OCI-LY7 (cell line): ENCODE data around the gene SLAMF8. TPM values are rescaled to one million over a fixed set of nuclear protein-coding genes. Genes with fewer than 3 reads are reported as not detected.
A peak's percentile ranks its signal among the peaks of the same experiment; 100 is the strongest.

Experiments used
- BruUV-seq: library from RNA; stranded (reverse); fragments of 400-500 nt; replicated peaks from 2 replicates; lab custom pipeline; 2021; lab: Mats Ljungman, UMichigan
- CTCF ChIA-PET: fragments of 300-600 bp; sonication (Branson Sonifier 250); formaldehyde crosslinking; loops from one replicate; lab custom pipeline; 2022; ENCODE audit warnings: antibody characterized with exemption; ENCODE audit not compliant: unreplicated experiment; lab: Charles Lee
- POLR2A ChIA-PET: fragments of 300-600 bp; sonication (Branson Sonifier 250); formaldehyde crosslinking; loops from one replicate; lab custom pipeline; 2022; ENCODE audit warnings: antibody characterized with exemption; lab: Charles Lee
- DNase-seq: peaks from one replicate; pipeline ENCODE4 v3.0.0-alpha.2; 2015; ENCODE audit warnings: low spot score
- H2AFZ ChIP-seq: fragments of 200-600 bp; sonication (generic), shearing (Covaris generic); 2 replicates; pipeline ENCODE4 v1.6.1; 2014; ENCODE audit warnings: mild to moderate bottlenecking, antibody characterized with exemption, low read length, moderate library complexity
- H3K27ac ChIP-seq: fragments of 200-600 bp; sonication (generic); 2 replicates; pipeline ENCODE4 v1.5.1; 2014; ENCODE audit warnings: mixed run types, low read depth, mild to moderate bottlenecking, moderate library complexity, low read length, inconsistent platforms; ENCODE audit not compliant: poor library complexity, severe bottlenecking
- H3K36me3 ChIP-seq: fragments of 200-600 bp; sonication (generic); 2 replicates; pipeline ENCODE4 v1.6.1; 2014; ENCODE audit warnings: mild to moderate bottlenecking, antibody characterized with exemption, low read length, moderate library complexity, mixed read lengths; ENCODE audit not compliant: insufficient read depth
- H3K4me1 ChIP-seq: fragments of 200-600 bp; sonication (generic); 2 replicates; pipeline ENCODE4 v1.5.1; 2014; ENCODE audit warnings: mild to moderate bottlenecking, low read length; ENCODE audit not compliant: insufficient read depth, poor library complexity, severe bottlenecking
- H3K4me2 ChIP-seq: fragments of 200-600 bp; sonication (generic); 2 replicates; pipeline ENCODE4 v1.6.1; 2014; ENCODE audit warnings: mild to moderate bottlenecking, low read length
- H3K4me3 ChIP-seq: fragments of 200-600 bp; sonication (generic); 2 replicates; pipeline ENCODE4 v1.5.1; 2014; ENCODE audit warnings: mild to moderate bottlenecking, low read depth, low read length; ENCODE audit not compliant: poor library complexity, severe bottlenecking
- H3K79me2 ChIP-seq: fragments of 200-600 bp; sonication (generic); 2 replicates; pipeline ENCODE4 v1.6.1; 2016; ENCODE audit warnings: low read depth, mild to moderate bottlenecking, low read length, moderate library complexity, mixed read lengths; ENCODE audit not compliant: insufficient read depth
- H3K9me2 ChIP-seq: fragments of 200-600 bp; sonication (generic); 2 replicates; pipeline ENCODE4 v1.6.1; 2016; ENCODE audit warnings: mild to moderate bottlenecking, low read length, mixed read lengths; ENCODE audit not compliant: insufficient read depth
- H3K9me3 ChIP-seq: fragments of 200-600 bp; sonication (generic); 2 replicates; pipeline ENCODE4 v1.6.1; 2014; ENCODE audit warnings: mild to moderate bottlenecking, mixed run types, low read length, mixed read lengths
- H4K20me1 ChIP-seq: fragments of 200-600 bp; sonication (generic); 2 replicates; pipeline ENCODE4 v1.6.1; 2014; ENCODE audit warnings: mild to moderate bottlenecking, antibody characterized with exemption, low read length, moderate library complexity, mixed read lengths; ENCODE audit not compliant: insufficient read depth
- CTCF ChIP-seq: fragments of 200-600 bp; sonication (generic); conservative IDR thresholded peaks from 2 replicates; pipeline ENCODE4 v1.5.1; 2014; ENCODE audit warnings: mild to moderate bottlenecking, antibody characterized with exemption, low read length, moderate library complexity, mixed read lengths
- EZH2phosphoT487 ChIP-seq: fragments of 200-600 bp; sonication (generic); IDR thresholded peaks from 2 replicates; pipeline ENCODE4 v1.6.1; 2018; ENCODE audit warnings: low read depth, borderline replicate concordance, mild to moderate bottlenecking, mixed run types, antibody characterized with exemption, low read length, moderate library complexity, mixed read lengths
- intact Hi-C: fragments of 100-400 bp; cut with micrococcal nuclease; formaldehyde crosslinking; loops from one replicate; pipeline ENCODE4 v1.10.0; 2022; ENCODE audit not compliant: unreplicated experiment
- total RNA-seq, 2 experiments: library from RNA; depleted of rRNA in 1 of 2; stranded (reverse); fragments of >200 nt in 1 of 2; shearing (Covaris generic) in 1 of 2; gene quantifications; 2 replicates each; pipeline ENCODE4 v1.2.3, GENCODE V29; 2014 to 2022

The SLAMF8 gene
- total RNA-seq, 2 experiments from 2014 or later: not detected

GRCh38 chr1:159835862-159836525 is 9.3 kb downstream of the SLAMF8 start:
- intact Hi-C loops: no loop called here
- H2AFZ ChIP-seq: no peak overlapping the region
- no peak overlapping the region for H3K4me2 ChIP-seq
- no TSS peak for BruUV-seq
- no peak overlapping the region for H3K4me3 ChIP-seq
- H4K20me1 ChIP-seq: no peaks in the 10 kb centered on the region
- no peaks in the 10 kb centered on the region for H3K36me3 ChIP-seq
- no peaks in the 10 kb centered on the region for H3K9me3 ChIP-seq
- DNase-seq: peak; percentile 2
- ChIA-PET POLR2A (no interaction called here), CTCF (no interaction called here)
- H3K79me2 ChIP-seq: no peaks in the 10 kb centered on the region
- no peaks in the 10 kb centered on the region for H3K4me1 ChIP-seq
- no peaks in the 10 kb centered on the region for H3K9me2 ChIP-seq
- TF ChIP-seq CTCF (0 out of 2 replicates have a peak, but pooled peaks have one; percentile 34), EZH2phosphoT487 (no peak)
- no peak overlapping the region for H3K27ac ChIP-seq

- no TSS peak for BruUV-seq
- intact Hi-C loops: no loop called here
- Histone ChIP-seq H3K27ac (no peak overlapping the region), H3K4me1 (no peaks in the 10 kb centered on the region), H3K4me3 (no peak overlapping the region), H4K20me1 (no peaks in the 10 kb centered on the region), H3K4me2 (no peak overlapping the region), H3K9me3 (no peaks in the 10 kb centered on the region), H3K79me2 (no peaks in the 10 kb centered on the region), H2AFZ (no peak overlapping the region), H3K36me3 (no peaks in the 10 kb centered on the region), H3K9me2 (no peaks in the 10 kb centered on the region)
- no peak for TF ChIP-seq CTCF
- TF ChIP-seq EZH2phosphoT487: no peak
- ChIA-PET CTCF (no interaction called here), POLR2A (no interaction called here)
- no peak for DNase-seq
These were observed 12.0 kb downstream of the SLAMF8 start for GRCh38 chr1:159838715-159839114.

GRCh38 chr1:159839116-159839849 is 12.6 kb downstream of the SLAMF8 start:
- Histone ChIP-seq H3K36me3 (no peaks in the 10 kb centered on the region), H3K27ac (no peak overlapping the region), H3K9me2 (no peaks in the 10 kb centered on the region), H3K4me2 (no peak overlapping the region), H4K20me1 (no peaks in the 10 kb centered on the region), H3K4me1 (no peaks in the 10 kb centered on the region), H3K4me3 (no peak overlapping the region), H3K9me3 (no peaks in the 10 kb centered on the region), H3K79me2 (no peaks in the 10 kb centered on the region), H2AFZ (no peak overlapping the region)
- no peak for TF ChIP-seq CTCF
- no peak for TF ChIP-seq EZH2phosphoT487
- no peak for DNase-seq
- BruUV-seq: no TSS peak
- POLR2A ChIA-PET: no interaction called here
- intact Hi-C loops: no loop called here
- CTCF ChIA-PET: no interaction called here
